ENCODE results near the gene CCL18.
"Not testable (repeated sequence)": the region's sequence is repeated elsewhere in the genome, so short reads cannot be mapped to it uniquely, and the experiment has no call there.

The CCL18 gene

GRCh38 chr17:36106493-36106835, 42.4 kb downstream of the CCL18 start:
- Histone ChIP-seq H3K9ac (ENCODE audit: low read length) (no peak overlapping the region), H3K4me3 (ENCODE audit: low read length) (no peak overlapping the region), H3K4me1 (ENCODE audit: control insufficient read depth, low read depth, low read length) (no peaks in the 10 kb centered on the region), H3K36me3 (ENCODE audit: control insufficient read depth, low read depth, low read length) (no peaks in the 10 kb centered on the region), H3K9me3 (ENCODE audit: control insufficient read depth, low read depth, low read length) (no peaks in the 10 kb centered on the region), H3K27ac (ENCODE audit: low read length) (no peak overlapping the region), H3K27me3 (ENCODE audit: control insufficient read depth, insufficient read depth, low read length) (no peaks in the 10 kb centered on the region)

GRCh38 chr17:36107660-36108059, 43.6 kb downstream of the CCL18 start:
- Histone ChIP-seq H3K4me3 (ENCODE audit: low read length) (no peak overlapping the region), H3K9me3 (ENCODE audit: control insufficient read depth, low read depth, low read length) (no peaks in the 10 kb centered on the region), H3K27ac (ENCODE audit: low read length) (no peak overlapping the region), H3K27me3 (ENCODE audit: control insufficient read depth, insufficient read depth, low read length) (no peaks in the 10 kb centered on the region), H3K36me3 (ENCODE audit: control insufficient read depth, low read depth, low read length) (no peaks in the 10 kb centered on the region), H3K9ac (ENCODE audit: low read length) (no peak overlapping the region), H3K4me1 (ENCODE audit: control insufficient read depth, low read depth, low read length) (no peaks in the 10 kb centered on the region)

GRCh38 chr17:36108265-36108664, 44.2 kb downstream of the CCL18 start:
- H3K27me3 ChIP-seq (ENCODE audit: control insufficient read depth, insufficient read depth, low read length); H3K9ac ChIP-seq (ENCODE audit: low read length); H3K4me3 ChIP-seq (ENCODE audit: low read length); H3K27ac ChIP-seq (ENCODE audit: low read length); H3K4me1 ChIP-seq (ENCODE audit: control insufficient read depth, low read depth, low read length); H3K36me3 ChIP-seq (ENCODE audit: control insufficient read depth, low read depth, low read length); H3K9me3 ChIP-seq (ENCODE audit: control insufficient read depth, low read depth, low read length): not testable (repeated sequence)

GRCh38 chr17:36111068-36111490, 47.0 kb downstream of the CCL18 start:
- H3K4me1 ChIP-seq (ENCODE audit: control insufficient read depth, low read depth, low read length) = no peaks in the 10 kb centered on the region
- H3K36me3 ChIP-seq (ENCODE audit: control insufficient read depth, low read depth, low read length) = no peaks in the 10 kb centered on the region
- no peak overlapping the region for H3K4me3 ChIP-seq (ENCODE audit: low read length)
- no peak overlapping the region for H3K9ac ChIP-seq (ENCODE audit: low read length)
- H3K27me3 ChIP-seq (ENCODE audit: control insufficient read depth, insufficient read depth, low read length) = no peaks in the 10 kb centered on the region
- H3K9me3 ChIP-seq (ENCODE audit: control insufficient read depth, low read depth, low read length) = no peaks in the 10 kb centered on the region
- H3K27ac ChIP-seq (ENCODE audit: low read length) = no peak overlapping the region

- Histone ChIP-seq H3K27ac (ENCODE audit: low read length) (no peak overlapping the region), H3K4me1 (ENCODE audit: control insufficient read depth, low read depth, low read length) (no peaks in the 10 kb centered on the region), H3K27me3 (ENCODE audit: control insufficient read depth, insufficient read depth, low read length) (no peaks in the 10 kb centered on the region), H3K4me3 (ENCODE audit: low read length) (no peak overlapping the region), H3K9ac (ENCODE audit: low read length) (no peak overlapping the region), H3K9me3 (ENCODE audit: control insufficient read depth, low read depth, low read length) (no peaks in the 10 kb centered on the region), H3K36me3 (ENCODE audit: control insufficient read depth, low read depth, low read length) (no peaks in the 10 kb centered on the region)
Observed at GRCh38 chr17:36112572-36112971, 48.5 kb downstream of the CCL18 start.

- not testable (repeated sequence) for H3K4me1 ChIP-seq (ENCODE audit: control insufficient read depth, low read depth, low read length); H3K27me3 ChIP-seq (ENCODE audit: control insufficient read depth, insufficient read depth, low read length); H3K36me3 ChIP-seq (ENCODE audit: control insufficient read depth, low read depth, low read length); H3K4me3 ChIP-seq (ENCODE audit: low read length); H3K9ac ChIP-seq (ENCODE audit: low read length); H3K27ac ChIP-seq (ENCODE audit: low read length); H3K9me3 ChIP-seq (ENCODE audit: control insufficient read depth, low read depth, low read length)
Observed at GRCh38 chr17:36113131-36113530, 49.1 kb downstream of the CCL18 start.

GRCh38 chr17:36114971-36115648, 51.0 kb downstream of the CCL18 start:
- H3K27me3 ChIP-seq (ENCODE audit: control insufficient read depth, insufficient read depth, low read length); H3K4me1 ChIP-seq (ENCODE audit: control insufficient read depth, low read depth, low read length); H3K36me3 ChIP-seq (ENCODE audit: control insufficient read depth, low read depth, low read length); H3K4me3 ChIP-seq (ENCODE audit: low read length); H3K9me3 ChIP-seq (ENCODE audit: control insufficient read depth, low read depth, low read length); H3K9ac ChIP-seq (ENCODE audit: low read length); H3K27ac ChIP-seq (ENCODE audit: low read length): not testable (repeated sequence)

- H3K27me3 ChIP-seq (ENCODE audit: control insufficient read depth, insufficient read depth, low read length); H3K4me1 ChIP-seq (ENCODE audit: control insufficient read depth, low read depth, low read length); H3K9ac ChIP-seq (ENCODE audit: low read length); H3K4me3 ChIP-seq (ENCODE audit: low read length); H3K9me3 ChIP-seq (ENCODE audit: control insufficient read depth, low read depth, low read length); H3K36me3 ChIP-seq (ENCODE audit: control insufficient read depth, low read depth, low read length); H3K27ac ChIP-seq (ENCODE audit: low read length): not testable (repeated sequence)
Observed at GRCh38 chr17:36115649-36115977, 51.5 kb downstream of the CCL18 start.

- no peaks in the 10 kb centered on the region for H3K9me3 ChIP-seq (ENCODE audit: control insufficient read depth, low read depth, low read length)
- H3K27ac ChIP-seq (ENCODE audit: low read length) = no peak overlapping the region
- H3K36me3 ChIP-seq (ENCODE audit: control insufficient read depth, low read depth, low read length) = no peaks in the 10 kb centered on the region
- H3K4me3 ChIP-seq (ENCODE audit: low read length) = no peak overlapping the region
- H3K27me3 ChIP-seq (ENCODE audit: control insufficient read depth, insufficient read depth, low read length) = no peaks in the 10 kb centered on the region
- no peak overlapping the region for H3K9ac ChIP-seq (ENCODE audit: low read length)
- H3K4me1 ChIP-seq (ENCODE audit: control insufficient read depth, low read depth, low read length) = peaks cover under 1% of the 10 kb centered on the region
Observed at GRCh38 chr17:36117505-36118382, 53.7 kb downstream of the CCL18 start.

- H3K9me3 ChIP-seq (ENCODE audit: control insufficient read depth, low read depth, low read length) = no peaks in the 10 kb centered on the region
- H3K36me3 ChIP-seq (ENCODE audit: control insufficient read depth, low read depth, low read length) = no peaks in the 10 kb centered on the region
- no peak overlapping the region for H3K9ac ChIP-seq (ENCODE audit: low read length)
- peaks cover 10% of the 10 kb centered on the region for H3K4me1 ChIP-seq (ENCODE audit: control insufficient read depth, low read depth, low read length)
- no peak overlapping the region for H3K27ac ChIP-seq (ENCODE audit: low read length)
- no peaks in the 10 kb centered on the region for H3K27me3 ChIP-seq (ENCODE audit: control insufficient read depth, insufficient read depth, low read length)
- no peak overlapping the region for H3K4me3 ChIP-seq (ENCODE audit: low read length)
Observed at GRCh38 chr17:36118477-36119353, 54.6 kb downstream of the CCL18 start.

- H3K27me3 ChIP-seq (ENCODE audit: control insufficient read depth, insufficient read depth, low read length) = no peaks in the 10 kb centered on the region
- H3K9me3 ChIP-seq (ENCODE audit: control insufficient read depth, low read depth, low read length) = peaks cover 3% of the 10 kb centered on the region
- H3K36me3 ChIP-seq (ENCODE audit: control insufficient read depth, low read depth, low read length) = no peaks in the 10 kb centered on the region
- H3K4me1 ChIP-seq (ENCODE audit: control insufficient read depth, low read depth, low read length) = peaks cover 10% of the 10 kb centered on the region
- H3K9ac ChIP-seq (ENCODE audit: low read length) = no peak overlapping the region
- no peak overlapping the region for H3K4me3 ChIP-seq (ENCODE audit: low read length)
- no peak overlapping the region for H3K27ac ChIP-seq (ENCODE audit: low read length)
Observed at GRCh38 chr17:36120221-36120620, 56.1 kb downstream of the CCL18 start.
